HAP-1 (cell line): Measurements from ENCODE around the gene PARPBP.
"Not testable (repeated sequence)": the region's sequence is repeated elsewhere in the genome, so short reads cannot be mapped to it uniquely, and the experiment has no call there.

Source experiments
- DNase-seq, 2 experiments: peaks; one replicate each; pipeline ENCODE4 v3.0.0-alpha.2; 2016 to 2020; ENCODE audit warnings: low spot score in 2 of 2
- H3K27me3 ChIP-seq: fragments of 250-450 bp; sonication (Bioruptor Pico); 2 replicates; pipeline ENCODE4 v1.5.1; 2020; ENCODE audit warnings: low read depth, mild to moderate bottlenecking, moderate library complexity
- H3K36me3 ChIP-seq: fragments of 250-450 bp; sonication (Bioruptor Pico); replicated peaks from 2 replicates; pipeline ENCODE4 v1.5.1; 2020; ENCODE audit warnings: mild to moderate bottlenecking
- H3K4me1 ChIP-seq: fragments of 250-450 bp; sonication (Bioruptor Pico); 2 replicates; pipeline ENCODE4 v1.5.1; 2020; ENCODE audit warnings: mild to moderate bottlenecking
- H3K4me3 ChIP-seq: fragments of 250-450 bp; sonication (Bioruptor Pico); 2 replicates; pipeline ENCODE4 v1.5.1; 2020; ENCODE audit warnings: mild to moderate bottlenecking, moderate library complexity
- H3K9me3 ChIP-seq: fragments of 250-450 bp; sonication (Bioruptor Pico); 2 replicates; pipeline ENCODE4 v1.5.1; 2020; ENCODE audit warnings: mild to moderate bottlenecking, moderate library complexity
- in situ Hi-C: fragments of 300-500 bp; cut with MboI; formaldehyde crosslinking; loops from 3 replicates; pipeline ENCODE4 v1.14.3; 2020; ENCODE audit warnings: low sequenced_read_pairs, inconsistent platforms, mixed read lengths

PARPBP gene

DNA sequence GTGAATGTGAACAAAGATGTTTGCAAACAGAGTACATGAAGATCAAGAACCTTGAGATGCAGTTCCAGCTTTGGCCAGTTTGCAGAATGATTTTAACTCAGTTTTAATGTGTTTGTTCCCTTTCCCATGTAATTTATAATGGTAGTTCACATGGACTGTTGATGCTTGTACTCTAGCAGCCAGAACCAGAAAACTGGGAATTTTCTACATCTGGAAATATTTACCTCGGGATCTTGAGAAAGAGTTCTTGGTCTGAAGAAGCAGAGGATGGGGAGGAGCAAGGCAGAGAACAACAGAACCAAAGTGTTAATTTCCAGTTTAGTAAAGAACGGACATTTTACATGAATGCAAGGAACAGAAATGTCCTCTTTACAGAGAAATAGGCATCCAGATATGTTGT is 114.6 kb downstream of the PARPBP start:
- in situ Hi-C loops = no loop called here
- H3K4me1 ChIP-seq = no peaks in the 10 kb centered on the region

DNA sequence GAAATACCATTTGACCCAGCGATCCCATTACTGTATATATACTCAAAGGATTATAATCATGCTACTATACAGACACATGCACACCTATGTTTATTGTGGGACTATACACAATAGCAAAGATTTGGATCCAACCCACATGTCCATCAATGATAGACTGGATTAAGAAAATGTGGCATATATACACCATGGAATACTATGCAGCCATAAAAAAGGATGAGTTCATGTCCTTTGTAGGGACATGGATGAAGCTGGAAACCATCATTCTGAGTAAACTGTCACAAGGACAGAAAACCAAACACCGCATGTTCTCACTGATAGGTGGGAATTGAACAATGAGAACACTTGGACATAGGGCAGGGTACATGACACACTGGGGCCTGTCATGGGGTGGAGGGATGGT is 120.9 kb downstream of the PARPBP start:
- H3K9me3 ChIP-seq, in situ Hi-C loops, H3K4me3 ChIP-seq, H3K27me3 ChIP-seq, H3K36me3 ChIP-seq, H3K4me1 ChIP-seq, DNase-seq: not testable (repeated sequence)

More for the DNA sequence above, 114.6 kb downstream of the PARPBP start:
- Histone ChIP-seq H3K36me3 (no peaks in the 10 kb centered on the region), H3K27me3 (no peaks in the 10 kb centered on the region), H3K9me3 (no peaks in the 10 kb centered on the region; the same call in 1 of the 2 replicates), H3K4me3 (no peak overlapping the region)
- DNase-seq = no peak
